ENCODE data around the gene COPG1. TPM values are rescaled to one million over a fixed set of nuclear protein-coding genes. Genes with fewer than 3 reads are reported as not detected.

Gene COPG1
- total and polyA plus RNA-seq, 2 of the 13 experiments (the other 11 are each of a cell fraction or from before 2014, with no cell fraction given): 98.6 to 166 TPM

GRCh38 chr3:129249284-129250065 is at the start of gene COPG1 (continued):
- TF ChIP-seq GPBP1L1 (CRISPR knock-in tag; IDR thresholded peaks at IDR 0.05) (no peak), ZNF670 (CRISPR knock-in tag; IDR thresholded peaks at IDR 0.05; ENCODE audit: borderline replicate concordance) (no peak), MBNL3 (CRISPR knock-in tag; conservative IDR thresholded peaks at IDR 0.05) (no peak), ZBTB37 (CRISPR knock-in tag; IDR thresholded peaks at IDR 0.05) (peak; percentile 56; the same call in 1 of the 2 replicates), ZNF576 (CRISPR knock-in tag; IDR thresholded peaks at IDR 0.05) (no peak), ELF1 (CRISPR knock-in tag; IDR thresholded peaks at IDR 0.05) (peak; percentile 97), GRHL1 (CRISPR knock-in tag; conservative IDR thresholded peaks at IDR 0.05) (no peak), CENPBD1 (CRISPR knock-in tag; IDR thresholded peaks at IDR 0.05; ENCODE audit: borderline replicate concordance, low read depth) (no peak), DR1 (CRISPR knock-in tag; IDR thresholded peaks at IDR 0.05) (no peak; the same call in 1 of the 2 replicates), PBX3 (CRISPR knock-in tag; IDR thresholded peaks at IDR 0.05; ENCODE audit: borderline replicate concordance) (no peak), ZNF546 (CRISPR knock-in tag; conservative IDR thresholded peaks at IDR 0.05) (peak; percentile 65; the same call in 1 of the 2 replicates), BATF2 (CRISPR knock-in tag; IDR thresholded peaks at IDR 0.05) (no peak; the same call in 1 of the 2 replicates), ZNF326 (CRISPR knock-in tag; IDR thresholded peaks at IDR 0.05; ENCODE audit: borderline replicate concordance) (no peak), GATA4 (IDR thresholded peaks at IDR 0.05; ENCODE audit: borderline replicate concordance, low read depth) (no peak), SRY (CRISPR knock-in tag; IDR thresholded peaks at IDR 0.05) (peak; percentile 82; the same call in 1 of the 2 replicates), SSRP1 (CRISPR knock-in tag; IDR thresholded peaks at IDR 0.05) (no peak), ZNF598 (CRISPR knock-in tag; IDR thresholded peaks at IDR 0.05; ENCODE audit: borderline replicate concordance) (peak; percentile 89; the same call in 1 of the 2 replicates), DDIT3 (CRISPR knock-in tag; IDR thresholded peaks at IDR 0.05) (no peak), ZNF629 (CRISPR knock-in tag; conservative IDR thresholded peaks at IDR 0.05) (0 out of 2 replicates have a peak, but pooled peaks have one; percentile 18), MAFG (CRISPR knock-in tag; IDR thresholded peaks at IDR 0.05) (no peak)
